Thyroid gland (tissue), 4 donors: ENCODE measurements around the gene PLVAP.

Experiments
- CTCF ChIP-seq, 6 experiments: fragments of 200-600 bp in 3 of 6; fragments of 450-650 bp in 3 of 6; sonication (generic) in 3 of 6; IDR thresholded peaks; one replicate each; pipeline ENCODE4 v1.5.1; 2016 to 2019; ENCODE audit warnings: antibody characterized with exemption in 6 of 6, mild to moderate bottlenecking in 2 of 6, inconsistent platforms in 1 of 6, moderate library complexity in 1 of 6
- POLR2A ChIP-seq, 2 donors: fragments of 450-650 bp; IDR thresholded peaks; one replicate each; pipeline ENCODE4 v1.6.1; 2017; ENCODE audit warnings: antibody characterized with exemption in 2 of 2, mild to moderate bottlenecking in 2 of 2, moderate library complexity in 1 of 2

DNA sequence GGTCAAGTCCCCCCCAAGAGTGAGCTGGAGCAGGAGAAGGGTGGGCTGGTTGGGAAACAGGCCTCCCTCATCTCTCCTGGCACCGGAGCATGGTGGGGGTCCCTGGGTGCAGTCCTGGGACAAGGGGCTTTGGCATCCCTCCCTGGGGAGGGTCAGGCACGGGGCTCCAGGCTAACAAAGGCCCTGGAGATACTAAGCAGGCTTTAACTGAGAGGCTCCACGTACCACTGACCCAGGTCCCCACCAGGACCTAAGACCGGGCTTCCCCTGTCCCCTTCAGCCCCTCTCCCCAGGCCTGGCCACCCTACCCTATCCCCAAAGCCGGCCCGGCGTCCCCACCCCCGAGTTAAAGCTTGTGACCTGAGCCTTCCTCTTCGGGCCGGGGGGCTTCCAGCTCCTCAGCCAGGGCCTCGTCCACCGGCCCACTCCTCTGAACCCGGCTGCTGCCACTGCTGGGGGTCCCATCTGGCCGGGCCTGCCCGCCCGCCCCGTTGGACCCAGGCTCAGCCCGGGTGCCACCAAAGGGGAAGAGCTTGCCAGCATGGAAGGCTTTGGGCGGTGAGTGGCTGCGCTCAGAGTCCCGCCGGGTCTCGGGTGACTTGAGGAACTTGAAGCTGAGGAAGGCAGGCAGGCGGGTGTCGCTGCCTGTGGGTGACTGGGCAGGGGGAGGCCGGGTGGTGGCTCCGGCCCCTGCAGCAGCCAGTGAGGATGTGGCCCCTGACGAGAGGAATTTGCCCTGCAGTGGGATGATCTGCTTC is 52.6 kb downstream of the PLVAP start:
- TF ChIP-seq POLR2A (IDR thresholded peaks at IDR 0.05), result no peak
- TF ChIP-seq CTCF (IDR thresholded peaks at IDR 0.05), result no peak
